Stimulated activated CD8-positive, alpha-beta memory T cell treated with anti-CD3 and anti-CD28 coated beads, Interleukin-4, amount 100 ng/mL, for 24 hours (primary cell): Measurements from ENCODE around the gene FAM236B.
"Not testable (repeated sequence)": the region's sequence is repeated elsewhere in the genome, so short reads cannot be mapped to it uniquely, and the experiment has no call there.

Source experiments
- DNase-seq: peaks from one replicate; pipeline ENCODE4 v3.0.0-alpha.2; 2020; ENCODE audit warnings: low read depth

The FAM236B gene

DNA sequence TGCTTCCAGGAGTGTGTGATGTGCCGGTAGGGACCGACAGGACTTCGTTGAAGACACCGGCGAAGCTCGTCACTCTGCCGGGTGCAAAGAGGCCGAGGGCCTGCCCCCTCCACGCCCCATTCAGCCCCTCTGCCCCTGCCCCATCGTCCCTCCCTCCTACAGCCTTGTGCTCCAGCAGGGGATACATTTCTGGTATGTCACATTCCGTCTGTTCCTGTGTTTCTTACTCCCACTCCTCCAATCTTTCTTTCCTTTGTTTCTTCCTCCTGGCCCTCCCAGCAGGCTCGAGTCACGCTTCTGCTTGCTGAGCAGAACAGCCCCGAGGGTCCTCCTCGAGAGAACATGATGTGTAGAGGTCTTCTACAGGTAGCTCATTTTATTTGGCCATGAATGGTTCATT lies at the start of gene FAM236B:
Gene FAM236B (minus strand): TSS at position 101 of the 400 bp plus-strand sequence. CDS start 100 bp downstream, at position 1.
- DNase-seq, result not testable (repeated sequence)

DNA sequence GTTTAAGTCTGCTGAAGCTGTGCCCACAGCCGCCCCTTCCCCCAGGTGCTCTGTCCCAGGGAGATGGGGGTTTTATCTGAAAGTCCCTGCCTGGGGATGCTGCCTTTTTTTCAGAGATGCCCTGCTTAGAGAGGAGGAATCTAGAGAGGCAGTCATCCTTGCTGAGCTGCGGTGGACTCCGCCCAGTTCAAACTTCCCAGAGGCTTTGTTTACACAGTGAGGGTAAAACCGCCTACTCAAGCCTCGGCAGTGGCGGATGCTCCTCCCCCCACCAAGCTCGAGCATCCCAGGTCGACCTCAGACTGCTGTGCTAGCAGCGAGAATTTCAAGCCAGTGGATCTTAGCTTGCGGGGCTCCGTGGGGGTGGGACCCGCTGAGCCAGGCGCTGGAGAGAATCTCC lies 48.2 kb upstream of the FAM236B start:
- not testable (repeated sequence) for DNase-seq

DNA sequence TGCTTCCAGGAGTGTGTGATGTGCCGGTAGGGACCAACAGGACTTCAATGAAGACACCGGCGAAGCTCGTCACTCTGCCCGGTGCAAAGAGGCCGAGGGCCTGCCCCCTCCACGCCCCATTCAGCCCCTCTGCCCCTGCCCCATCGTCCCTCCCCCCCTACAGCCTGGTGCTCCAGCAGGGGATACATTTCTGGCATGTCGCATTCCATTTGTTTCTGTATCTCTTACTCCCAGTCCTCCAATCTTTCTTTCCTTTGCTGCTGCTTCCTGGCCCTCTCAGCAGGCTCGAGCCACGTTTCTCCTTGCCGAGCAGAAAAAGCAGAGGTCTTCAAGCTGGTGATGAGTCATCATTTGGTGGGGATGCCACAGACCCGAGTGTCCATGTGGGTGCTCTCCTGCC lies 25.6 kb upstream of the FAM236B start, which contains the start of gene FAM236D:
Gene FAM236D (minus strand): TSS at position 101 of the 400 bp plus-strand sequence. CDS start 100 bp downstream, at position 1.
- DNase-seq, result not testable (repeated sequence)

DNA sequence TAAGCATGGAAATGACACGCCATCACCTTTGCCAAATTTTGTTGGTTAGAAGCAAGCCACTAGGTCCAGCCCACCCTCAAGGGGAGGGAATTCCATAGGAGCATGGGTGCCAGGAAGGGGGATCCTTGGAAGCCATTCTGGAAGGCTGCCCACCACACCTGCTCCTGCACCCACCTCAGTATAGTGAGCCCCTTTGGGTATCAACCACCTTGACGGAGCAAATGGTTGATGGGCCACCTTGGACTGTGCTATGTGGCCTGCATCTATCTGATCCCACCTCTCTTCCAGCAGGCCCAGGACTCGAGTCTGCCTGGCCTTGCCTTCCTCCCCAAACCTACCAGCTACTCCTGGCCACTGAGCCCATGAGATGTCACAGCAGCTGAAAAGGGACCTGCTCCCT lies 7.9 kb upstream of the FAM236B start:
- not testable (repeated sequence) for DNase-seq

DNA sequence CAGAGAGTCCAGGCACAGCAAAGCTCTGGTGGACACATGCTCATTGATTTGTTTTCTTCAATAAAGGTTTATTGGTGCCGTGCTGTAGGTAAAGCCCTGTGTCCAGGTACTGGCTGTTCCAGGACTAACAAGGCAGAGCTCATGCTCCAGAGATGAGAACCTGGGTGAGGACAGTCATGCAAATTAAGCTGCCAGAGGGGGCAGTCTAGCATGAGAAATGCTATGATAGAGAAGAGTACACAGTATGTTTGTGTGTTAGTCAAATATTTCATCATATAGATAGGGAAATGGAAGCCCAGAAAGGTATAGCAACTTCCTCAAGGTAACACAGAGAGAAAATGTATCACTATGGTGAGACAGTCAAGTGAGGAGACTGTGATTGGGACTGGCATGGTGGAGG lies 5.7 kb upstream of the FAM236B start:
- not testable (repeated sequence) for DNase-seq

DNA sequence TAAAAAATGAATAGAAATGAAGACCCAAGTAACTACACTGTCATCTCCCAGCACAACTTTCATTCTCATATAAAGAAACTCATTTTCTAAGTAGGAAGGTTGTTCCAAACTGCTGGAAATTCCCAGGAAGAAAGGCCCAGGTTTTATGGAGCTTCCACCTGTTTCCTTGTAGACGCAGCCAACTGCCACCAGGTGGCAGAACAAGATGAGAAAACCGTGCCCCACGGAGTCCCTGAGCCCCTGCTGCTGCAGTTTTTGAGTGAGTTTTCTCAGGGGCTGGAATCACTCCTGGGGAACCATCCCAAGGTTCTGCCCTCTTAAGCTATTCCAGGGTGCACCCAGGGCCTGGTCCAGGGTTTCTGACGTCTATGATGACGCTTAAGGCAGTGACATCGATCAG lies 1.5 kb upstream of the FAM236B start:
- DNase-seq, result not testable (repeated sequence)

DNA sequence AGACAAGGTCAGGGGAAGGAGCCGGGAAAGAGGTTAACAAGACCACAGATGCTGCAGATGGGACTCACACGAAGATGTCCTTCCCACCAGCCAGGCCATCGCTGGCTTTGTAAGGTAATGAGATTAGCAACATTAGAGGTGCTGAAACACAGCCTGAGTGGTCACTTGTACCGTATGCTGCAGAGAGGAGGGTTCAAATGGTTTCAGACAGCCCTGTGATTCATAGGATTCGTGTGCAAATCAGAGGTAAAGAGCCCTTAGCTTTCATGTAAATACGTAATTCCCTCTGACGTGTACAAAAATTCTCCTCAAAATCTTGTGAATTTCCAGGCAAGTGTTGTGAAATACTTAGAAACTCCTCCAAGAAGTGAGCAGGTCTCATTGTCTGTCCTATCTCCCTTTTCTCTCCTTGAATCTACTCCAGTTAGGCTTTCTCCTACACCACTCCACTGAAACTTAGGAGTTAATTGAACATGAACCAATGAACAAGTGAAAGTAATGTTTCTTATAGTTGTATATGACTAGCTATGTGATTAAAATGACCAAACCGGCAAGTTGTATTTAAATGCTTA lies 991 bp upstream of the FAM236B start:
- DNase-seq, result not testable (repeated sequence)

DNA sequence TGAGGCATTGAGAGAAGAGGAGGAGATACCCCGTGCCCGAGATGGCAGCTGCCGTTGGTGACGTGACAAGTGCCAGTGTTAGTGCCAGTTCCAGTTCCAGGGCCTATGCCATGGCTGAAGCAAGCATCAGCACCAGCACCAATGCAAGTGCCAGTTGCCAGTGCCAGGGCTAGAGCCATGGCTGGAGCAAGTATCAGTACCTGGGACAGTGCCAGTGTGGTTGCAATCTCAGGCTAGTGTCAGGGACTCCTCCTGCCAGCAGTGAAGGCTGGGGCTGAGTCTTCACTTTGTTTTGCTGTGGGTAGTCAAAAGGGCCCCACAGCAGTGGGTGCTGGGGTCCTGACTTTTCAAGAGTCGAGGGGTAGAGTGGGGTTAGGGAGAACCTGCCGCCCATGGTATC lies 4.3 kb downstream of the FAM236B start:
- DNase-seq, result not testable (repeated sequence)

DNA sequence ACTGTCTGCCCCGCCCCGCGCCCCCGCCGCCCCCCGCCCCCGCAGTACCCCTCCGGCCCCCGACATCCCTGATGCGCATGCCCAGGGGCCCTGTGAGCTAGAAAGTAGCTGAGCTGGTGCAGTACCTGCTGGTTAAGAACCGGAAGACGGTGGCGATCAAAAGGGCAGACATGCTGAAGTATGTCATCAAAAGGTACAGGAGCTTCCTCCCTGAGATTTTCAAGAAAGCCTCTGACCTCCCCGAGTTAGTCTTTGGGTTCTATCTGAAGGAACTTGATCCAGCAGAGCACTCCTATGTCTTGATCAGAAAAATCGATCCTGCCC lies 5.0 kb downstream of the FAM236B start:
- not testable (repeated sequence) for DNase-seq

DNA sequence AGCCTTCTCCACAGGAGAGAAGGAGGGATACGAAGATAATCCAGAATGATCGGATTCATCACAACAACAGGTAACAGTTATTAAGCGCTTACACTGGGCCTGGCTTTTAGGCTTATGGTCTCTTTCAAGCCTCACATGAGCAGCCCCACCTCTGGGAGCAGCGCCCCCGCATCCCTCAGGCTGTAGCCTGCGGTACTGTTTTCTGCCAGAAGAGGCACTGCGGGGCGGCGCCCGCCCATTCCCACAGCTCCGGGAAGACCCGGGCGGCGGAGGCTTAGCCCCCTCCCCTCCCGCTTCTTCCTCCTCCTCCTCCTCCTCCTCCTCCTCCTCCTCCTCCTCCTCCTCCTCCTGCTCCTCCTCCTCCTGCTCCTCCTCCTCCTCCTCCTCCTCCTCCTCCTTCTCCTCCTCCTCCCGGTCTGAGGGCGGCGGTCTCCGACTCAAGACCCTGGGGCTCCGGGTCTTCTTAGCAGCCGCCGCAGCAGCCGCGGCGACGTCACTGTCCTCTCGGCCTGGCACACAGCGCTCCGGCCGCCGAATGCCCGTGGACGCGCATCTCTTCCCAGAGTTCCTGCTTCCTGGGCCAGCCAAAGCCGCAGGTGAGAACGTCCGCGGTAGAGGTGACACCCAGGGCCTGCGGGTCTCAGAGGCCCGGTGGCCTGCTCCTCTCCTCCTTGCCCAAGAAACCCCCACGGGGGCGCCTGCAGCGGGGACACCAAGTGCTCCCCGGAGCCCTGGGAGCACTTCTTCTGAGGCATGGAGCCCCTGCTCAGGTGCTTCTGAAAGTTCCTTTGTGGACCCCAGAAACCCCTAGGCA lies 5.6 kb downstream of the FAM236B start, which contains the start of gene DMRTC1B:
Gene DMRTC1B (plus strand): TSS at position 238 of the 814 bp plus-strand sequence. CDS start 68,246 bp downstream, outside the sequence.
- DNase-seq, result not testable (repeated sequence)

DNA sequence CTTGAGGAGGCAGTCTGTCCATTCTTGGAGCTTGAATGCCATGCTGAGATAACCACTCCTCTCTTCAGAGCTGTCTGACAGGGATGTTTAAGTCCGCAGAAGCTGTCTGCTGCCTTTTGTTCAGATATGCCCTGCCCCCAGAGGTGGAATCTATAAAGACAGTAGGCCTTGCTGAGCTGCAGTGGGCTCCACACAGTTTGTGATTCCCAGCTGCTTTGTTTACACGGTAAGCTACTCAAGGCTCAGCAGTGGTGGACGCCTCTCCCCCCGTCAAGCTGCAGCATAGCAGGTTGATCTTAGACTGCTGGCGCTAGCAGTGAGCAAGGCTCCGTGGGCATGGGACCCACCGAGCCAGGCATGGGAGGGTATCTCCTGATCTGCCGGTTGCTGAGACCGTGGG lies 22.0 kb downstream of the FAM236B start:
- not testable (repeated sequence) for DNase-seq

DNA sequence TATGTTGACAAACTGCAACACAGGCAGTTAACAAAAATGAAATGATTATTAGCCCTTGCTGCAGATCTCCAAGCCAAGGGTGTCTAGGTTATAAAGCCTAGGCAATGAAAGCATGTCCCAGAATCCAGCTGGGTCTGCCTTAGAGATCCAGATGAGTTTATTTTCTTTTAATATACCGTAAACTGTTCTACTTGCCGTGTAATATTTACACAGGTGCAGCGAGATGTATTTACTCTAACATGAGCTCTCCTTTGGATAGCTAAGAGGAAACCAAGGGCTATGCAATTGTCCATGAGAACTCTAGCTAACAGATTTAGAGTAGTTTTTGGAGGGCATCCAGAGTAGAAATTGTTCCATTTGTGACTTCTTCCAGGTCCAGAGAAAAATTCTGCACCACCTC lies 33.9 kb downstream of the FAM236B start:
- DNase-seq, result not testable (repeated sequence)

DNA sequence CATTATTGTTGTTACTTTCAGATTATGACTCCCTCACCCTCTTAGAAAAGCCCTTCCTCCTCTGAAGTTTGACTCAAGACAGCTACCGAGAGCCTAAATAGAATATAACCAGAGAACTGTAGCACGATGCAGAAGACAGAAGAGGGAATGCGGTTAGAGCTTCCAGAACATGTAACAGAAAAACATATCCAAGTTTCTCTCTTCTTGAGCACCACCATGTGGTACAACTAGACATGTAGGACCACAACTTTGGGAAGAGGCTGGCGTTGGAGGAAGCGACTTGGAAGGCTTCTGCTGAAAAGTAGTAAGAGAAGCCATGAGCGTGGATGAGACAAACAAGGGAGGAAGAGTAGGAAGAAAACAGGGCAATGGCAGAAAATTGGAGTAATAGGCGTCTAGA lies 36.9 kb downstream of the FAM236B start:
- not testable (repeated sequence) for DNase-seq

DNA sequence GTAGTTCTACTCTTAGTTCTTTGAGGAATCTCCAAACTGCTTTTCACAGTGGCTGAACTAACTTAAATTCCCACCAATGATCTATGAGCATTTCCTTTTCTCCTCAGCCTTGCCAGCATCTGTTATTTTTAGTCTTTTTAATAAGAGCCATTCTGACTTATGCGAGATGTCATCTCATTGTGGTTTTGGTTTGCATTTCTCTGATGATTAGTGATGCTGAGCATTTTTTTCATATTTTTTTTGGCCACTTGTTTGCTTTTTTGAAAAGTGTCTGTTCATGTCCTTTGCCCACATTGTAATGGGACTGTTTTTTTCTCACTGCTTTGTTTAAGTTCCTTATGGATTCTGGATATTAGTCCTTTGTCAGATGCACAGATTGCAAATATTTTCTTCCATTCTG lies 46.9 kb downstream of the FAM236B start:
- DNase-seq, result no peak

DNA sequence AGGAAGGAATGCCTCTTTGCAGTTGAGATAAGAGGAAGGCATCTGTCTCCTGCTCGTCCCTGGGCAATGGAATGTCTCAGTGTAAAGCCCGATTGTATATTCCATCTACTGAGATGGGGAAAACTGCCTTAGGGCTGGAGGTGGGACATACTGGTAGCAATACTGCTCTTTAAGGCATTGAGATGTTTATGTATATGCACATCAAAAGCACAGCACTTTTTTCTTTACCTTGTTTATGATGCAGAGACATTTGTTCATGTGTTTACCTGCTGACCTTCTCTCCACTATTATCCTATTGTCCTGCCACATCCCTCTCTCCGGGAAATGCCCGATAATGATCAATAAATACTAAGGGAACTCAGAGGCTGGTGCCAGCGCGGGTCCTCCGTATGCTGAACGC lies 48.8 kb downstream of the FAM236B start:
- DNase-seq, result not testable (repeated sequence)
